Raji (cell line): Measurements from ENCODE around the gene FBXO31.

Source experiments
- POLR2A ChIP-seq: IDR thresholded peaks from 2 replicates; pipeline ENCODE4 v1.6.1; 2011; ENCODE audit warnings: low read depth, low read length, control low read depth; ENCODE audit not compliant: insufficient read depth

FBXO31 gene

DNA sequence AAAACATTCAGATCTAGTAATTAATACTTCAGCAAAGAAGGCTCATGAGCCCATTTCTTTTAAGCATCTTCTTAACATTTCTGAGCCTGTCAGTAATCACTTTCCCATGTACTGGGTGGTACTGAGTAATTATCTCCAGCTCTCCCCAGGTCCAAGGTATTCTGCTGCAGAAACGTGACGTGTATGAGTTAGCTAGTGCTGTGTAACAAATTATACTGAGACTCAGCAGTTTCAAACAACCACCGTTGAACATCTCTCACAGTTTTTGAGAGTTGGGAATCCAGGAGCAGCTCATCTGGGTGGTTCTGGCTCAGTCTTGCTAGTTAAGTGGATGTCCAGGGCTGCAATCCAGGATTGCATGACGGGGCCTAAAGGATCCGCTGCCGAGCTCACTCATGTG is 91.6 kb downstream of the FBXO31 start:
- no peak for TF ChIP-seq POLR2A

GRCh38 chr16:87288753-87289362 is 94.7 kb downstream of the FBXO31 start:
- no peak for TF ChIP-seq POLR2A

DNA sequence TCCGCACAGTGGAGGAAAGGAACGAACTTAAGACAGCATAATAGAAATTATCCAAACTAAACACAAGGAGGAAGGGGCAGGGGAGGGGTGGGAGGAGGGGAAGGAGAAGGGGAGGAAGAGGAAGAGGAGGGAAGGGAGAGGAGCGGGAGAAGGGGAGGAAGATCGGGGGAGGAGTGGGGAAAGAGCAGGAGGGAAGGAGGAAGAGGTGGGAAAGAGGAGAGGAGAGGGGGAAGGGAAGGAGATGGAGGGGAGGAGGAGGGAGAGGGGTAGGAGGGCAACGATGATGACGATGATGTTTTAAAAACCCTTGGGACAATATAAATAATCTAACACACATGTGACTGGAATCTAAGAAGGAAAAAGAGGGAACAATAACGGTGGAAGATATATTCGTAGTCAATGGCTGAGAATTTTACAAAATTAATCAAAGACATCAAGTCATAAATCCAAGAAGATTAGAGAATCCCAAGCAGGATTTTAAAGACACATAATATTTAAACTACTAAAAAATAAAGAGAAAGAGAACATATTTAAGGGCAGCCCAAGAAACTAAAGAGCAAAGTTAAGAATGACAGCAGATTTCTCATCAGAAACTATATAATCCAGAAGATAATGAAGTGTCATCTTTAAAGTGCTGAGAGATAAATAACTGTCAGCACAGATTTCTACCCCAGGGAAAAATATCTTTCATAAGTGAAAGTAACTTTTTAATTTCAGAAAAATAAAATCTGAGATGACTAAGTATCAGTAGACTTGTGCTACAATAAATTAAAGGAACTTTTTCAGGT is 96.5 kb downstream of the FBXO31 start:
- no peak for TF ChIP-seq POLR2A

DNA sequence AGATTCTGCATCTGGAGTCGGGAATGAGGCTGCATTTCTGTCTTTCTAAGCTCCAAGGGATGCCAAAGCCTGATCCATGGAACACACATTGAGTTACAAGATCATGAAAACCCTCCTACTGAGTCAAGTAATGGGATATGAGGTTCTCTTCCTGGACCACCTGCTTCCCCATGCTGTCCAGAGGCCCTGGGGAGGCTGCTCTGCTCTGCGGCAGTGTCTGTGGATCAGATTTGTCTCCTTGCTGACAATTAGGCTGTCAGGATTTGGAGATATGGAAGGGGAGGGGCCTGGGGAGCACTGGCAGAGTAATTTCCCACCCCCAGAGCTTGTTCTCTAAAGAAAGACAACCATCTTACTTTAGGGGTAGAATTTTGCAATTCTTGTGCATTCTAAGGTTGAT is 99.4 kb downstream of the FBXO31 start:
- no peak for TF ChIP-seq POLR2A

- no peak for TF ChIP-seq POLR2A
Measured at GRCh38 chr16:87279094-87279658, 104.4 kb downstream of the FBXO31 start.

DNA sequence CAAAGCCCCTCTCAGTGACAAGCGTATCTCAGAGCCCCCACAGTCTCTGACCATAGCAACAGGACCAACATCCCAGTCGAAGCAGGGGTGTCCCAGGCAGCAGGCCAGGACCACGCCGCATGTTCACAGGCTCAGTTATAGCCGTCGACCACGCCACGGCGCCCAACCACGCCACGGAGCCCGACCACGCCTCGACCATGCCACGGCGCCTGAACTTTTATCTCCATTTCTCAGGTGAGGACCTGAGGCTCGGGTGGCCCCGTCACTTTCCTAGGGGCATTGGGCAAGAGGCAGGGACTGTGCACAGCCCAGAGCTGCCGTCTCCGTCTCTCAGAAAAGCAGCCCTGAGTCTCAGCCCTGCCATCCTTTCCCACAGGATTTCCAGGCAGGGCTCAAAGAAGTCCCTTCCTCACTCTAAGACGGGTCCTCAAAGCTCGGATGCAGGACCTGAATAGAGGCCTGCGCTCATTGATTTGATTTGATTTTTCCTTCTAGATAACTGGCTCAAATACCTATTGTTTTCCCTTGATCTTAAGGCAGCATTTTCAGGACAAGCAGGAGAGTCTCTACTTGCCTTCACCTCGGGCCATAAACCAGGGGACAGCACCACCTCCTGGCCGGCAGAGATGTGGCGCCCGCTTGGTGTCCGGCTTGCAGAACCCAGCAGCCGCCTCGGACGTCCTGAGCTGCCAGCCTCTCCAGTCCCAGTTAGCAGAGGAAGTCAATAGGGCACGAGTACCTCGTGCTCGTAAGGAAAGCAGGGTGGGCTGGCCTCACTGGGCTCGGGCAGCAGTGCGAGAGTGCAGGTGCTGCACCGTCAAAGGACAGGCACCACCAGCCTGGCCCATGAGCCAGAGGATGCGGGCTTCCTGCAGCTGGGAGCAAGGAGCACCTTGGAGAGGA is 105.1 kb downstream of the FBXO31 start:
- TF ChIP-seq POLR2A: no peak
